HCT116 (cell line): ENCODE data around the gene BTBD16. TPM values are rescaled to one million over a fixed set of nuclear protein-coding genes. Genes with fewer than 3 reads are reported as not detected.

ENCODE experiments used
- ATAC-seq: fragments of 200-7000 bp; cut with Tn5 transposase; 2 replicates; pipeline ENCODE4 v1.9.1; 2020; ENCODE audit warnings: mild to moderate bottlenecking, moderate library complexity
- BruUV-seq: library from RNA; stranded (reverse); fragments of 400-500 nt; replicated peaks from 2 replicates; lab custom pipeline; 2021; lab: Mats Ljungman, UMichigan
- CTCF ChIA-PET: fragments of 300-600 bp; sonication (Branson Sonifier 250); formaldehyde crosslinking; loops from one replicate; lab custom pipeline; 2021; ENCODE audit warnings: antibody characterized with exemption; lab: Charles Lee
- POLR2A ChIA-PET: fragments of 300-600, 350-600 bp; sonication (Branson Sonifier 250); formaldehyde crosslinking; loops from one replicate; lab custom pipeline; 2021; ENCODE audit warnings: antibody characterized with exemption; lab: Charles Lee
- RAD21 ChIA-PET, 2 experiments: fragments of 300-600 bp; sonication (Branson Sonifier 250); formaldehyde crosslinking; loops; one replicate each; lab custom pipeline; 2023; ENCODE audit warnings: low total read pairs in 2 of 2; ENCODE audit not compliant: uncharacterized antibody in 2 of 2, unreplicated experiment in 2 of 2, low non-redundant PET in 1 of 2; lab: Charles Lee
- DNase-seq: peaks from one replicate; pipeline ENCODE4 v3.0.0-alpha.2; 2010; ENCODE audit warnings: low read depth, low spot score
- H2AFZ ChIP-seq: fragments of 200-600 bp; shearing (Covaris generic), sonication (generic); 2 replicates; pipeline ENCODE4 v1.6.1; 2017; ENCODE audit warnings: low read depth, mixed run types, mixed read lengths, antibody characterized with exemption, low read length; ENCODE audit not compliant: poor library complexity, severe bottlenecking
- H3K27ac ChIP-seq: 2 replicates; pipeline ENCODE4 v1.5.1; 2012; ENCODE audit warnings: low read depth, low read length
- H3K27me3 ChIP-seq: fragments of 200-600 bp; sonication (generic); 2 replicates; pipeline ENCODE4 v1.6.1; 2016; ENCODE audit warnings: mixed run types, low read length, mixed read lengths; ENCODE audit not compliant: insufficient read depth
- H3K36me3 ChIP-seq, 2 experiments: fragments of 200-500 bp in 1 of 2; fragments of 200-600 bp in 1 of 2; sonication (Bioruptor generic) in 1 of 2; sonication (generic) in 1 of 2; 2 replicates each; pipeline versions ENCODE4 v1.5.1 to v1.6.1; 2014 to 2016; ENCODE audit warnings: low read length in 2 of 2, inconsistent platforms in 1 of 2, mixed read lengths in 1 of 2, mixed run types in 1 of 2; ENCODE audit not compliant: insufficient read depth in 2 of 2, control insufficient read depth in 1 of 2
- H3K4me1 ChIP-seq, 2 experiments: fragments of 200-600 bp in 1 of 2; sonication (generic) in 1 of 2; 2 replicates each; pipeline versions ENCODE4 v1.5.1 to v1.6.1; 2012 to 2017; ENCODE audit warnings: low read length in 2 of 2, inconsistent platforms in 1 of 2, mild to moderate bottlenecking in 1 of 2, mixed read lengths in 1 of 2, mixed run types in 1 of 2, moderate library complexity in 1 of 2; ENCODE audit not compliant: insufficient read depth in 2 of 2, control insufficient read depth in 1 of 2
- H3K4me2 ChIP-seq: fragments of 200-600 bp; sonication (generic); 2 replicates; pipeline ENCODE4 v1.6.1; 2017; ENCODE audit warnings: mixed run types, low read length, mixed read lengths
- H3K4me3 ChIP-seq, 2 experiments: fragments of 200-600 bp in 1 of 2; sonication (generic) in 1 of 2; replicated peaks in 1 of 2; 2 replicates each; pipeline ENCODE4 v1.5.1; 2011 to 2016; ENCODE audit warnings: low read length in 2 of 2, control low read depth in 1 of 2, low read depth in 1 of 2, mild to moderate bottlenecking in 1 of 2, mixed read lengths in 1 of 2, mixed run types in 1 of 2
- H3K79me2 ChIP-seq: fragments of 200-600 bp; sonication (generic); 2 replicates; pipeline ENCODE4 v1.6.1; 2017; ENCODE audit warnings: mild to moderate bottlenecking, mixed run types, low read length, moderate library complexity, mixed read lengths; ENCODE audit not compliant: insufficient read depth
- H3K9ac ChIP-seq: fragments of 200-600 bp; sonication (generic); 2 replicates; pipeline ENCODE4 v1.6.1; 2016; ENCODE audit warnings: low read length, mixed read lengths
- H3K9me2 ChIP-seq: fragments of 200-600 bp; sonication (generic), shearing (Covaris generic); 2 replicates; pipeline ENCODE4 v1.6.1; 2017; ENCODE audit warnings: mixed run types, mild to moderate bottlenecking, moderate library complexity; ENCODE audit not compliant: insufficient read depth
- H3K9me3 ChIP-seq, 2 experiments: fragments of 200-500 bp in 1 of 2; fragments of 200-600 bp in 1 of 2; sonication (Bioruptor generic) in 1 of 2; sonication (generic) in 1 of 2; 2 replicates each; pipeline ENCODE4 v1.6.1; 2014 to 2017; ENCODE audit warnings: low read length in 2 of 2, mixed read lengths in 2 of 2, inconsistent platforms in 1 of 2, low read depth in 1 of 2, mild to moderate bottlenecking in 1 of 2, mixed run types in 1 of 2, moderate library complexity in 1 of 2; ENCODE audit not compliant: control insufficient read depth in 1 of 2, insufficient read depth in 1 of 2
- H4K20me1 ChIP-seq: fragments of 200-600 bp; sonication (generic), shearing (Covaris generic); 2 replicates; pipeline ENCODE4 v1.6.1; 2017; ENCODE audit warnings: mixed run types, mild to moderate bottlenecking, moderate library complexity; ENCODE audit not compliant: insufficient read depth
- EZH2 ChIP-seq: fragments of 200-600 bp; sonication (generic); IDR thresholded peaks from 2 replicates; pipeline ENCODE4 v1.6.1; 2017; ENCODE audit warnings: antibody characterized with exemption, mixed run types
- SIN3A ChIP-seq: IDR thresholded peaks from 2 replicates; pipeline ENCODE4 v1.6.1; 2012; ENCODE audit warnings: low read depth
- intact Hi-C: fragments of 100-400 bp; cut with micrococcal nuclease; formaldehyde crosslinking; loops from 2 replicates; pipeline ENCODE4 v1.10.0; 2022
- total RNA-seq: library from RNA; stranded (reverse); gene quantifications from one replicate; pipeline ENCODE4 v1.2.1, GENCODE V29; 2021; ENCODE audit not compliant: unreplicated experiment
- TF ChIP-seq, protein P1 (sequence below): IDR thresholded peaks from 2 replicates; pipeline ENCODE4 v1.6.1; 2012
- TF ChIP-seq, protein P2 (sequence below): IDR thresholded peaks from 2 replicates; pipeline ENCODE4 v1.6.1; 2012; ENCODE audit warnings: low read depth

Gene BTBD16
- total RNA-seq, 1 experiment from 2014 or later: 0.27 TPM

DNA sequence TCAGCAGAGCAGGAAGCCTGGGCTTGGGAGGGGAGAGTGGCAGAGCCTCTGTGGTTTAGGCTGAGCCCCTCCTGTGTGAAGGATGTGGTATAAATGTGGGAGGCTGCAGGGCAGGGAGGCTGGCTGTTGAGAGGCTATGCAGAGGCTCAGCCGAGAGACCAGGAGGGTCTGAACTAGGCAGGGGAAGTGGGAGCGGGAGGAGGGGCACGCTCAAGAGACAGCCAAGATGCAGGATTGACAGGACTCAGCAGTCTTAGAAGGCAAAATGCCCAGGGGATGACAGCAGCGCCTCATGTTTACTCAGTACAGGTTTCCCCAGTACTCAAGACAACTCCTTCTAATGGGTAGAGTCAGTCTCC lies 24.3 kb downstream of the BTBD16 start:
- Histone ChIP-seq H3K4me3 (no peak overlapping the region), H3K9me2 (no peaks in the 10 kb centered on the region), H3K9me3 (no peaks in the 10 kb centered on the region), H3K4me2 (no peak overlapping the region), H3K79me2 (no peaks in the 10 kb centered on the region), H3K9ac (no peak overlapping the region), H3K36me3 (no peaks in the 10 kb centered on the region), H3K4me1 (peaks cover 0 to 32% of the 10 kb centered on the region in 2 experiments; a peak in 2 of 4 replicates), H4K20me1 (no peaks in the 10 kb centered on the region), H3K27me3 (no peaks in the 10 kb centered on the region), H2AFZ (no peak overlapping the region), H3K27ac (no peak overlapping the region)
- ChIA-PET RAD21 (no interaction called here), POLR2A (no interaction called here), CTCF (interaction anchor here (1.6 kb wide), 1 partner anchor 140 kb away, joined by 7 read pairs; no protein-coding TSS in a partner anchor)
- intact Hi-C loops: no loop called here
- TF ChIP-seq, protein P1, sequence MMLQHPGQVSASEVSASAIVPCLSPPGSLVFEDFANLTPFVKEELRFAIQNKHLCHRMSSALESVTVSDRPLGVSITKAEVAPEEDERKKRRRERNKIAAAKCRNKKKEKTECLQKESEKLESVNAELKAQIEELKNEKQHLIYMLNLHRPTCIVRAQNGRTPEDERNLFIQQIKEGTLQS: no peak
- TF ChIP-seq, protein P2, sequence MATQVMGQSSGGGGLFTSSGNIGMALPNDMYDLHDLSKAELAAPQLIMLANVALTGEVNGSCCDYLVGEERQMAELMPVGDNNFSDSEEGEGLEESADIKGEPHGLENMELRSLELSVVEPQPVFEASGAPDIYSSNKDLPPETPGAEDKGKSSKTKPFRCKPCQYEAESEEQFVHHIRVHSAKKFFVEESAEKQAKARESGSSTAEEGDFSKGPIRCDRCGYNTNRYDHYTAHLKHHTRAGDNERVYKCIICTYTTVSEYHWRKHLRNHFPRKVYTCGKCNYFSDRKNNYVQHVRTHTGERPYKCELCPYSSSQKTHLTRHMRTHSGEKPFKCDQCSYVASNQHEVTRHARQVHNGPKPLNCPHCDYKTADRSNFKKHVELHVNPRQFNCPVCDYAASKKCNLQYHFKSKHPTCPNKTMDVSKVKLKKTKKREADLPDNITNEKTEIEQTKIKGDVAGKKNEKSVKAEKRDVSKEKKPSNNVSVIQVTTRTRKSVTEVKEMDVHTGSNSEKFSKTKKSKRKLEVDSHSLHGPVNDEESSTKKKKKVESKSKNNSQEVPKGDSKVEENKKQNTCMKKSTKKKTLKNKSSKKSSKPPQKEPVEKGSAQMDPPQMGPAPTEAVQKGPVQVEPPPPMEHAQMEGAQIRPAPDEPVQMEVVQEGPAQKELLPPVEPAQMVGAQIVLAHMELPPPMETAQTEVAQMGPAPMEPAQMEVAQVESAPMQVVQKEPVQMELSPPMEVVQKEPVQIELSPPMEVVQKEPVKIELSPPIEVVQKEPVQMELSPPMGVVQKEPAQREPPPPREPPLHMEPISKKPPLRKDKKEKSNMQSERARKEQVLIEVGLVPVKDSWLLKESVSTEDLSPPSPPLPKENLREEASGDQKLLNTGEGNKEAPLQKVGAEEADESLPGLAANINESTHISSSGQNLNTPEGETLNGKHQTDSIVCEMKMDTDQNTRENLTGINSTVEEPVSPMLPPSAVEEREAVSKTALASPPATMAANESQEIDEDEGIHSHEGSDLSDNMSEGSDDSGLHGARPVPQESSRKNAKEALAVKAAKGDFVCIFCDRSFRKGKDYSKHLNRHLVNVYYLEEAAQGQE: no peak
- TF ChIP-seq EZH2 (no peak), SIN3A (no peak)
- DNase-seq: no peak
- BruUV-seq: no TSS peak
- ATAC-seq: no peak
